Mucosa of rectum (tissue), 2 donors: Measurements from ENCODE around the gene ADNP2.
A peak's percentile ranks its signal among the peaks of the same experiment; 100 is the strongest.

Source experiments
- H3K27ac ChIP-seq, 2 donors: one replicate each; pipeline ENCODE4 v1.7.0; 2013; ENCODE audit warnings: inconsistent platforms in 2 of 2, low read depth in 2 of 2, low read length in 2 of 2
- H3K27me3 ChIP-seq, 2 donors: one replicate each; pipeline ENCODE4 v1.7.0; 2013; ENCODE audit warnings: low read length in 2 of 2; ENCODE audit not compliant: control insufficient read depth in 2 of 2, insufficient read depth in 2 of 2
- H3K36me3 ChIP-seq, 2 donors: one replicate each; pipeline ENCODE4 v1.7.0; 2013; ENCODE audit warnings: low read length in 2 of 2; ENCODE audit not compliant: control insufficient read depth in 2 of 2, insufficient read depth in 2 of 2
- H3K4me1 ChIP-seq, 2 donors: one replicate each; pipeline ENCODE4 v1.7.0; 2013; ENCODE audit warnings: low read length in 2 of 2, mild to moderate bottlenecking in 1 of 2; ENCODE audit not compliant: control insufficient read depth in 2 of 2, insufficient read depth in 2 of 2
- H3K4me3 ChIP-seq, 2 donors: one replicate each; pipeline ENCODE4 v1.7.0; 2013; ENCODE audit warnings: low read length in 2 of 2
- H3K9ac ChIP-seq, 2 donors: one replicate each; pipeline ENCODE4 v1.7.0; 2013; ENCODE audit warnings: low read length in 2 of 2, low read depth in 1 of 2, mild to moderate bottlenecking in 1 of 2
- H3K9me3 ChIP-seq, 2 donors: one replicate each; pipeline ENCODE4 v1.7.0; 2013; ENCODE audit warnings: low read length in 2 of 2; ENCODE audit not compliant: control insufficient read depth in 2 of 2
- donor health status: healthy.
- donor health status: Normal muscosa, but diverticular disease.

The ADNP2 gene

DNA sequence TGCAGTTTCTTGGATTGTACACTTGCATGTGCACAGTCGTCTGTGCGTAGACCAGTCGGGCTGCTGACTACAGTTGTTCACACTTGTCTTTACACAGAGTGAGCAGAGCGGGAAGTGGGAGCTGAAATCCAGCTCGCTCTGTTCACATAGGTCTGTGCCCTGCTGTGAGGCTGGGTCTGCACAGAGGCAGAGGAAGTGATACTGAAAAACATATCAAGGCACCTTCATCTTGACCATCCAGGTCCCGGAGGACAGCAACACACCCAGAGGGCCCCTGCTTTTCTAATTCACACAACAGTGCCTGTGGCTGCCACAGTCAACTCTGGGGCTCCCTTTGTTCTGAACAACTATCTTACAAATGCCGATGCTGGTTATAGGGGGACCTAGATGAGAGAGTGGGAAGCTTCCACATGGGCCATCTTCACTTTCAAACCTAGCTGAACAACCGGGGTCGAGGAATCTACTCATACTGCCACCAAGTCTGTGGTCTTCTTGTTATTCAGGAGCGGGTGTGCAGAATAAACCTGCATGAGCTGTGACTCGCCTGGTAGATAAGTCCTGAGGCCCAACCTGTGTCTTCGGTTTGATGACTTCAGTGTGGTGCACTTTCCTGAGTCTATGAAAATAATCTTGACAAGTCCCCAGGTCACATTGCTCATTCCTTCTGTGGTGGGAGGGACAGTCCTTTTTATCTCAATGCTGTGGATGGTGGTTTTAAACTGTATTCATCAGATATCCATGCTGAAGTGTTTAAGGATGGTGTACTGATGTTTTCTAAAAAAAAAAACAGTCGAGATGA, 3.5 kb upstream of the ADNP2 start:
- H3K4me1 ChIP-seq, result peaks cover 6% of the 10 kb centered on the region in 2 donors
- H3K36me3 ChIP-seq, result no peaks in the 10 kb centered on the region
- no peak overlapping the region for H3K9ac ChIP-seq
- no peak overlapping the region for H3K4me3 ChIP-seq
- no peak overlapping the region for H3K27ac ChIP-seq
- H3K27me3 ChIP-seq, result no peaks in the 10 kb centered on the region
- no peaks in the 10 kb centered on the region for H3K9me3 ChIP-seq

- H3K9ac ChIP-seq, result no peak overlapping the region
- H3K9me3 ChIP-seq, result no peaks in the 10 kb centered on the region
- H3K27me3 ChIP-seq, result no peaks in the 10 kb centered on the region
- H3K27ac ChIP-seq, result no peak overlapping the region
- H3K36me3 ChIP-seq, result no peaks in the 10 kb centered on the region
- peaks cover 7 to 8% of the 10 kb centered on the region in 2 donors for H3K4me1 ChIP-seq
- no peak overlapping the region for H3K4me3 ChIP-seq
Measured at GRCh38 chr18:80106482-80107051, 2.5 kb upstream of the ADNP2 start.

- Histone ChIP-seq H3K9me3 (no peaks in the 10 kb centered on the region), H3K4me3 (no peak overlapping the region), H3K4me1 (peaks cover 7 to 8% of the 10 kb centered on the region in 2 donors), H3K27ac (no peak overlapping the region), H3K27me3 (no peaks in the 10 kb centered on the region), H3K36me3 (peaks cover 0 to 2% of the 10 kb centered on the region in 2 donors), H3K9ac (no peak overlapping the region)
Measured at GRCh38 chr18:80107426-80107825, 1.6 kb upstream of the ADNP2 start.

- Histone ChIP-seq H3K4me1 (peaks cover 7 to 8% of the 10 kb centered on the region in 2 donors), H3K4me3 (no peak overlapping the region), H3K36me3 (peaks cover 0 to 2% of the 10 kb centered on the region in 2 donors), H3K9ac (peak overlapping the region in 1 of 2 donors; percentile 41), H3K9me3 (no peaks in the 10 kb centered on the region), H3K27ac (no peak overlapping the region), H3K27me3 (no peaks in the 10 kb centered on the region)
Measured at GRCh38 chr18:80108121-80108536, 933 bp upstream of the ADNP2 start.

DNA sequence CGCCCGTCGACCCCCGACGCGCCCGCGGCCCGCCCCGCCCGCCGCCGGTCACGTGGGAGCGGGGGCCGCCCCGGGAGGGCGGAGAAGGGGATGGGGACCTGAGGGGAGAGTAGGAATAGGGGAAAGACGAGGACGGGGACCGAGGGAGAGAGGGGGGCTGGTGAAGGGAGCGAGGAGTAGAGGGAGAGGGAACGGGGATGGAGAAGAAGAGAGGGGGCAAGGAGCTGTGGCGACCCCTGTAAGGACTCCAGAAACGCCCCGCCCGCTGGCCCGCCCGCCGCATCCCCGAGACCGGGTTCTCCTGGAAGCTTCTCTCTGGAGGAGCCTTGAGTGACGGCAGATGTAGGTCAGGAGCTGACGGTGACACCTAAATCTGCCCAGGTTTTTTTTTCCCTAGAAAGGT, 615 bp downstream of the ADNP2 start:
- H3K9ac ChIP-seq, result peak overlapping the region; percentile 61 to 81
- H3K27me3 ChIP-seq, result no peaks in the 10 kb centered on the region
- H3K27ac ChIP-seq, result peak overlapping the region; percentile 50 to 79
- H3K36me3 ChIP-seq, result peaks cover 0 to 2% of the 10 kb centered on the region in 2 donors
- peak overlapping the region; percentile 78 to 85 for H3K4me3 ChIP-seq
- peaks cover 7 to 8% of the 10 kb centered on the region in 2 donors for H3K4me1 ChIP-seq
- no peaks in the 10 kb centered on the region for H3K9me3 ChIP-seq

GRCh38 chr18:80112624-80113248, 3.7 kb downstream of the ADNP2 start:
- Histone ChIP-seq H3K27ac (no peak overlapping the region), H3K4me1 (peaks cover 7 to 8% of the 10 kb centered on the region in 2 donors), H3K27me3 (no peaks in the 10 kb centered on the region), H3K9ac (no peak overlapping the region), H3K9me3 (no peaks in the 10 kb centered on the region), H3K36me3 (peaks cover 0 to 2% of the 10 kb centered on the region in 2 donors), H3K4me3 (no peak overlapping the region)

- Histone ChIP-seq H3K4me1 (peaks cover 7 to 8% of the 10 kb centered on the region in 2 donors), H3K36me3 (peaks cover 12 to 15% of the 10 kb centered on the region in 2 donors), H3K9ac (no peak overlapping the region), H3K27ac (no peak overlapping the region), H3K27me3 (no peaks in the 10 kb centered on the region), H3K9me3 (no peaks in the 10 kb centered on the region), H3K4me3 (no peak overlapping the region)
Measured at GRCh38 chr18:80115035-80115434, 6.0 kb downstream of the ADNP2 start.

DNA sequence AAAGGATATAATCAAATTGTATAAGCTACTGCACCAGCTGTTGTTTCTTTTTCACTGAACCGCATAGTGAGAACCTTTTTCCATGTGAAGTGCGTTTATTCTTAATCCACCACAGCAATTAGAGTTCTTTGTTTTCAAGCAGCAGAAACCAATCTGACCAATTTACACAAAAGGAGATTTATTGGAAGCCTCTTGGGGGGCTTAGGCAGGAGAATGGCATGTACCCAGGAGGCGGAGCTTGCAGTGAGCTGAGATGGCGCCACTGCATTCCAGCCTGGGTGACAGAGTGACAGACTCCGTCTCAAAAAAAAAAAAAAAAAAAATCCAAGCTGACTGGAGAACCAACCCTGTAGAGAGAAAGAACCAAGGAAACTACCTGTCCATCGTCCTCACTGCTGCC, 10.0 kb downstream of the ADNP2 start:
- Histone ChIP-seq H3K4me3 (no peak overlapping the region), H3K9me3 (no peaks in the 10 kb centered on the region), H3K9ac (no peak overlapping the region), H3K36me3 (peaks cover 12 to 13% of the 10 kb centered on the region in 2 donors), H3K27me3 (no peaks in the 10 kb centered on the region), H3K4me1 (no peaks in the 10 kb centered on the region), H3K27ac (no peak overlapping the region)

- H3K27me3 ChIP-seq, result no peaks in the 10 kb centered on the region
- peaks cover 0 to 2% of the 10 kb centered on the region in 2 donors for H3K4me1 ChIP-seq
- no peak overlapping the region for H3K27ac ChIP-seq
- H3K4me3 ChIP-seq, result no peak overlapping the region
- peaks cover 12 to 13% of the 10 kb centered on the region in 2 donors for H3K36me3 ChIP-seq
- H3K9ac ChIP-seq, result no peak overlapping the region
- H3K9me3 ChIP-seq, result no peaks in the 10 kb centered on the region
Measured at GRCh38 chr18:80120932-80121331, 11.9 kb downstream of the ADNP2 start.

DNA sequence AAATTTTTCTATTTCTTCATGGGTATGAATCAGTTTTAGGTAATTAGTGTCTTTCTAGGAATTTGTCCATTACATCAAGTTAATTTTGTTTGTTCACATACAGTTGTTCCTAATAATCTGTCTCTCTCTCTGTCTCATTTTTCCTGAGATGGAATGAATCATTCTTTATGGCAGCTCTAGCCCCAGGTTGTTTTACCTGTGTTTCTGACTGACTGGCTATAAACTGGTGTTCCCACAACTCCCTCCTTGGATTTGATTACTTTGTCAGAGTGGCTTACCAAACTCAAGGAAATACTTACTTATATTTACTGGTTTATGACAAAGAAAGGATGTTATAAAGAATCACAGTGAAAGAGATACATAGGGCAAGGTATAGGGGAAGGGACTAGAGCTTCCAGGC, 15.1 kb downstream of the ADNP2 start:
- peak overlapping the region; percentile 42 to 72 for H3K27ac ChIP-seq
- no peak overlapping the region for H3K4me3 ChIP-seq
- peaks cover 0 to 2% of the 10 kb centered on the region in 2 donors for H3K4me1 ChIP-seq
- H3K9me3 ChIP-seq, result no peaks in the 10 kb centered on the region
- no peaks in the 10 kb centered on the region for H3K27me3 ChIP-seq
- H3K9ac ChIP-seq, result no peak overlapping the region
- H3K36me3 ChIP-seq, result peaks cover 6 to 8% of the 10 kb centered on the region in 2 donors
